DND-41 (cell line): ENCODE data around the gene RALBP1.
A peak's percentile ranks its signal among the peaks of the same experiment; 100 is the strongest.

Experiments used
- ATAC-seq: fragments of 200-7000 bp; cut with Tn5 transposase; 3 replicates; pipeline ENCODE4 v1.9.1; 2021; ENCODE audit warnings: low read depth; ENCODE audit not compliant: insufficient read depth
- DNase-seq: peaks from one replicate; pipeline ENCODE4 v3.0.0-alpha.2; 2020
- H2AFZ ChIP-seq: 2 replicates; pipeline ENCODE4 v1.6.0; 2012; ENCODE audit warnings: low read depth, low read length
- H3K27ac ChIP-seq: 2 replicates; pipeline ENCODE4 v1.5.1; 2012; ENCODE audit warnings: low read length, inconsistent platforms
- H3K27me3 ChIP-seq: fragments of 200-600 bp; sonication (generic); 2 replicates; pipeline ENCODE4 v1.6.0; 2012; ENCODE audit warnings: low read length, mild to moderate bottlenecking, inconsistent platforms; ENCODE audit not compliant: insufficient read depth, poor library complexity
- H3K36me3 ChIP-seq: 2 replicates; pipeline ENCODE4 v1.5.1; 2012; ENCODE audit warnings: low read length, inconsistent platforms; ENCODE audit not compliant: insufficient read depth
- H3K4me1 ChIP-seq: 2 replicates; pipeline ENCODE4 v1.5.1; 2012; ENCODE audit warnings: mild to moderate bottlenecking, low read length; ENCODE audit not compliant: insufficient read depth
- H3K4me2 ChIP-seq: 2 replicates; pipeline ENCODE4 v1.6.0; 2012; ENCODE audit warnings: mild to moderate bottlenecking, moderate library complexity, low read length, inconsistent platforms; ENCODE audit not compliant: insufficient read depth
- H3K4me3 ChIP-seq, 2 experiments: fragments of 200-600 bp in 1 of 2; shearing (Covaris generic) in 1 of 2; 2 replicates each; pipeline ENCODE4 v1.5.1; 2012 to 2016; ENCODE audit warnings: inconsistent platforms in 2 of 2, low read length in 2 of 2, mild to moderate bottlenecking in 2 of 2, low read depth in 1 of 2, moderate library complexity in 1 of 2
- H3K79me2 ChIP-seq: 2 replicates; pipeline ENCODE4 v1.6.0; 2012; ENCODE audit warnings: low read length, inconsistent platforms; ENCODE audit not compliant: insufficient read depth
- H3K9ac ChIP-seq: 2 replicates; pipeline ENCODE4 v1.6.0; 2012; ENCODE audit warnings: low read depth, mild to moderate bottlenecking, inconsistent platforms, low read length, moderate library complexity
- H3K9me3 ChIP-seq: 2 replicates; pipeline ENCODE4 v1.5.1; 2012; ENCODE audit warnings: low read length, moderate library complexity, mild to moderate bottlenecking, inconsistent platforms; ENCODE audit not compliant: insufficient read depth, severe bottlenecking
- H4K20me1 ChIP-seq: 2 replicates; pipeline ENCODE4 v1.6.0; 2012; ENCODE audit warnings: low read length; ENCODE audit not compliant: insufficient read depth
- EZH2 ChIP-seq: IDR thresholded peaks from 3 replicates; pipeline ENCODE4 v1.6.1; 2012; ENCODE audit warnings: borderline replicate concordance, low read depth, mild to moderate bottlenecking, moderate library complexity, low read length, inconsistent platforms; ENCODE audit not compliant: severe bottlenecking
- TF ChIP-seq, protein P1 (sequence below): IDR thresholded peaks from 2 replicates; pipeline ENCODE4 v1.5.1; 2012; ENCODE audit warnings: borderline replicate concordance, low read length, moderate library complexity, mild to moderate bottlenecking; ENCODE audit not compliant: poor library complexity, severe bottlenecking; ENCODE audit errors: extremely low read depth

Gene RALBP1

DNA sequence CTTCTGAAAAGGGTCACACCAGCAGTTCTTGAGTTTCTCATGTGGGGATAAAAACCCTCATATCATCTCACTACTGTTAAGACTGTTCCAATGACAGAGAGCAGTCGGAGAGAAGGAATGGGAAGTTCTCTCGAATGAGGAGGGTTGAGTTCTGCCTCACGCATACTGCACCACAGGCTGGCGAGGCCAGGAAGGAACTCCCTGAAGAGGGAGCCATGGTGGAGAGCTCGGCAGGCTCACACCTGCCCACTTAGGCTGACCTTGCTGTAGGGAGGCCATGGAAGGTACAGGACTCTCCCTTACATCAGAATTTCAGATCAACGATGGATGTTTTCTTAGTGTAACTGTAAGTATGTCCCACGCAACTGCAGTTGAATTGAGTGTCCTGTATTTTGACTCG is 64.6 kb downstream of the RALBP1 start:
- peaks cover 5% of the 10 kb centered on the region; the same call in 1 of the 2 replicates for H4K20me1 ChIP-seq
- H3K4me1 ChIP-seq, result no peaks in the 10 kb centered on the region
- no peak overlapping the region for H3K9ac ChIP-seq
- no peak overlapping the region for H3K27ac ChIP-seq
- no peak for ATAC-seq
- no peak overlapping the region for H3K4me2 ChIP-seq
- peaks cover 36% of the 10 kb centered on the region for H3K36me3 ChIP-seq
- no peak overlapping the region for H3K4me3 ChIP-seq
- no peaks in the 10 kb centered on the region for H3K9me3 ChIP-seq
- DNase-seq, result no peak
- H2AFZ ChIP-seq, result no peak overlapping the region
- no peaks in the 10 kb centered on the region for H3K27me3 ChIP-seq
- TF ChIP-seq, protein P1, sequence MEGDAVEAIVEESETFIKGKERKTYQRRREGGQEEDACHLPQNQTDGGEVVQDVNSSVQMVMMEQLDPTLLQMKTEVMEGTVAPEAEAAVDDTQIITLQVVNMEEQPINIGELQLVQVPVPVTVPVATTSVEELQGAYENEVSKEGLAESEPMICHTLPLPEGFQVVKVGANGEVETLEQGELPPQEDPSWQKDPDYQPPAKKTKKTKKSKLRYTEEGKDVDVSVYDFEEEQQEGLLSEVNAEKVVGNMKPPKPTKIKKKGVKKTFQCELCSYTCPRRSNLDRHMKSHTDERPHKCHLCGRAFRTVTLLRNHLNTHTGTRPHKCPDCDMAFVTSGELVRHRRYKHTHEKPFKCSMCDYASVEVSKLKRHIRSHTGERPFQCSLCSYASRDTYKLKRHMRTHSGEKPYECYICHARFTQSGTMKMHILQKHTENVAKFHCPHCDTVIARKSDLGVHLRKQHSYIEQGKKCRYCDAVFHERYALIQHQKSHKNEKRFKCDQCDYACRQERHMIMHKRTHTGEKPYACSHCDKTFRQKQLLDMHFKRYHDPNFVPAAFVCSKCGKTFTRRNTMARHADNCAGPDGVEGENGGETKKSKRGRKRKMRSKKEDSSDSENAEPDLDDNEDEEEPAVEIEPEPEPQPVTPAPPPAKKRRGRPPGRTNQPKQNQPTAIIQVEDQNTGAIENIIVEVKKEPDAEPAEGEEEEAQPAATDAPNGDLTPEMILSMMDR, result no peak
- no peak for TF ChIP-seq EZH2
- H3K79me2 ChIP-seq, result no peaks in the 10 kb centered on the region

DNA sequence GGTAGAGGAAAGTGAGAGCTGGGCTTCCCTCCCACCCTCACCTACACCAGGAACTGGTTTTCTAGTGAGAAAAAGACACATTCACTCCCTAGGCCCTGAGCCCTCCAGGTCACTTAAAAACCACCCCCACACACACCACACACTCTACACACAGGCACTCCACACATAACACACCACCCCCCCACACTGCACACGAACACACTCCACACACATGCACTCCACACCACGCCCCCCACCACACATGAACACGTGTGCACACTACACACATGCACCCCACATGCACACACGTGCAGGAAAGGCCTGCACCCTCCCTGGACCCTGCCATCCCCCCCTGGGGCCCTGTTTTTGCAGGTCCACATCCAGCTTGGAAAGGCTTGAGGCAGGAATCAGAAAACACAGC is 67.6 kb downstream of the RALBP1 start:
- H3K4me1 ChIP-seq, result no peaks in the 10 kb centered on the region
- H3K4me3 ChIP-seq, result no peak overlapping the region
- no peak for DNase-seq
- H3K9ac ChIP-seq, result no peak overlapping the region
- H3K4me2 ChIP-seq, result no peak overlapping the region
- H3K36me3 ChIP-seq, result peaks cover 41% of the 10 kb centered on the region
- peaks cover 18% of the 10 kb centered on the region; the same call in 1 of the 2 replicates for H4K20me1 ChIP-seq
- peak; percentile 39; the same call in 2 of the 3 replicates for ATAC-seq
- H3K9me3 ChIP-seq, result no peaks in the 10 kb centered on the region
- TF ChIP-seq, protein P1, result no peak
- TF ChIP-seq EZH2, result no peak
- no peaks in the 10 kb centered on the region for H3K79me2 ChIP-seq
- no peak overlapping the region for H3K27ac ChIP-seq
- no peak overlapping the region for H2AFZ ChIP-seq
- no peaks in the 10 kb centered on the region for H3K27me3 ChIP-seq

DNA sequence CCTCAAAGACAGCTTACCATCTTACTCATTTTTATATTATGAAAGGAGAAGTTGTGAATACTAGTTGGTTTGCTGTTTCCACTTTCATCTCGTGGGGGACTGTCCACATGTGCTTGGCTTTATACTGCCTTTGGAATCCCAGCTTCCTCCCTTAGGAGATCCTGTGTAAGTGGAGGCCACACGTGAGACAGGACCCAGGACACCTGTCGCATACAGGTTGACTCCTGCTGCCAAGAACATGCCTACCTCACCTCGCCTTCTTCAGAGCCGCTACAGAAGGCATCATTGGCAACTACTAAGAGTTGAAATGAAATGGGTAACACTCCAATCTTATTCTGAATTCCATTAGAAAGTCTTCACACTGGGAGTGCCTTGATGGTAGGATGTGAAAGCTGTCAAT is 69.7 kb downstream of the RALBP1 start:
- Histone ChIP-seq H2AFZ (no peak overlapping the region), H4K20me1 (peaks cover 22% of the 10 kb centered on the region), H3K27ac (no peak overlapping the region), H3K9ac (no peak overlapping the region), H3K36me3 (peaks cover 49% of the 10 kb centered on the region), H3K27me3 (no peaks in the 10 kb centered on the region), H3K4me3 (no peak overlapping the region), H3K9me3 (no peaks in the 10 kb centered on the region), H3K4me1 (no peaks in the 10 kb centered on the region), H3K79me2 (no peaks in the 10 kb centered on the region), H3K4me2 (no peak overlapping the region)
- no peak for ATAC-seq
- TF ChIP-seq, protein P1, result no peak
- no peak for TF ChIP-seq EZH2
- no peak for DNase-seq

DNA sequence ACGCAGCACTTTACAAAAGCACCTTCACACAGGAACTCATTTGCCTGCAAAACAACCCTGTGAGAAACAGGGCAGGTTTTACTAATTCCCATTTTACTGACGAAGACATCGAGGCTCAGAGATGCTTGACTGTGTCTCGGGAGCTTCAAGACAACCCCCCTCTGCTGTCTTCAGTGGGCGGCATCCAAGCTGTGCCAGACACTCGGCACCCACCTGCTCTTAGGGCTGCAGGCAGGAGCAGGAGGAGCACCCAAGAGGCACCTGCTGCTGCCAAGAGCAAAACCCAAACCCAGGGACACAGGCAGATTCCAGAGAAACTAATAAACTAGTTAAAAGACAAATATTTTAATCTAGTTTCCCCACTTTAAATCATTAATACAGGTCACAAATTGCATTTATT is 71.2 kb downstream of the RALBP1 start:
- H3K27ac ChIP-seq, result no peak overlapping the region
- peaks cover 28% of the 10 kb centered on the region for H4K20me1 ChIP-seq
- no peaks in the 10 kb centered on the region for H3K4me1 ChIP-seq
- TF ChIP-seq EZH2, result no peak
- TF ChIP-seq, protein P1, result no peak
- H3K79me2 ChIP-seq, result no peaks in the 10 kb centered on the region
- no peak overlapping the region for H2AFZ ChIP-seq
- H3K27me3 ChIP-seq, result no peaks in the 10 kb centered on the region
- no peaks in the 10 kb centered on the region for H3K9me3 ChIP-seq
- H3K36me3 ChIP-seq, result peaks cover 61% of the 10 kb centered on the region
- H3K4me3 ChIP-seq, result no peak overlapping the region
- ATAC-seq, result no peak
- no peak overlapping the region for H3K4me2 ChIP-seq
- no peak for DNase-seq
- H3K9ac ChIP-seq, result no peak overlapping the region
